SK-N-SH treated with all-trans-retinoic acid at 6 μM for 48 hours (cell line): ENCODE data around the gene AFAP1.
A peak's percentile ranks its signal among the peaks of the same experiment; 100 is the strongest.

ENCODE experiments used
- ATAC-seq: fragments of 200-7000 bp; cut with Tn5 transposase; 3 replicates; pipeline ENCODE4 v1.9.1; 2020; ENCODE audit warnings: mild to moderate bottlenecking, moderate library complexity
- ARNTL ChIP-seq: fragments of 450-650 bp; formaldehyde crosslinking; IDR thresholded peaks from 2 replicates; pipeline ENCODE4 v1.5.0; 2020; ENCODE audit warnings: low read depth, mild to moderate bottlenecking, moderate library complexity, borderline replicate concordance
- BACH2 ChIP-seq: fragments of 250-450 bp; sonication (Bioruptor Pico); IDR thresholded peaks from 2 replicates; pipeline ENCODE4 v1.9.0; 2021; ENCODE audit warnings: mild to moderate bottlenecking, borderline replicate concordance
- CREB5 ChIP-seq: fragments of 250-450 bp; sonication (Bioruptor Pico); IDR thresholded peaks from 2 replicates; pipeline ENCODE4 v1.5.1; 2020; ENCODE audit warnings: low read depth, mild to moderate bottlenecking, moderate library complexity
- CSDC2 ChIP-seq: fragments of 250-450 bp; sonication (Bioruptor Pico); IDR thresholded peaks from 2 replicates; pipeline ENCODE4 v1.5.0; 2020; ENCODE audit warnings: mild to moderate bottlenecking, moderate library complexity
- CSRNP3 ChIP-seq: fragments of 250-450 bp; sonication (Bioruptor Pico); IDR thresholded peaks from 2 replicates; pipeline ENCODE4 v1.5.1; 2021; ENCODE audit warnings: mild to moderate bottlenecking, moderate library complexity
- ESRRG ChIP-seq: fragments of 250-450 bp; sonication (Bioruptor Pico); IDR thresholded peaks from 2 replicates; pipeline ENCODE4 v1.6.1; 2021; ENCODE audit warnings: mild to moderate bottlenecking
- GLIS3 ChIP-seq: fragments of 250-450 bp; sonication (Bioruptor Pico); IDR thresholded peaks from 2 replicates; pipeline ENCODE4 v1.5.0; 2020; ENCODE audit warnings: mild to moderate bottlenecking, moderate library complexity
- ISL1 ChIP-seq: fragments of 250-450 bp; sonication (Bioruptor Pico); IDR thresholded peaks from 2 replicates; pipeline ENCODE4 v2.1.2; 2022; ENCODE audit warnings: mild to moderate bottlenecking, moderate library complexity
- PATZ1 ChIP-seq: fragments of 250-450 bp; sonication (Bioruptor Pico); IDR thresholded peaks from 2 replicates; pipeline ENCODE4 v1.8.0; 2020; ENCODE audit warnings: mild to moderate bottlenecking, moderate library complexity, borderline replicate concordance
- POU6F1 ChIP-seq: fragments of 250-450 bp; sonication (Bioruptor Pico); IDR thresholded peaks from 2 replicates; pipeline ENCODE4 v1.8.0; 2021; ENCODE audit warnings: low read depth, mild to moderate bottlenecking, moderate library complexity, borderline replicate concordance
- PPARA ChIP-seq: fragments of 250-450 bp; sonication (Bioruptor Pico); IDR thresholded peaks from 2 replicates; pipeline ENCODE4 v1.5.0; 2020; ENCODE audit warnings: mild to moderate bottlenecking, borderline replicate concordance
- SNAI2 ChIP-seq: fragments of 250-450 bp; sonication (Bioruptor Pico); IDR thresholded peaks from 2 replicates; pipeline ENCODE4 v1.5.0; 2020; ENCODE audit warnings: mild to moderate bottlenecking, moderate library complexity
- TCF4 ChIP-seq: fragments of 250-450 bp; sonication (Bioruptor Pico); IDR thresholded peaks from 2 replicates; pipeline ENCODE4 v1.8.0; 2021; ENCODE audit warnings: mild to moderate bottlenecking, moderate library complexity, borderline replicate concordance
- TOX ChIP-seq: fragments of 250-450 bp; sonication (Bioruptor Pico); IDR thresholded peaks from 2 replicates; pipeline ENCODE4 v1.8.0; 2021; ENCODE audit warnings: mild to moderate bottlenecking, moderate library complexity, borderline replicate concordance
- TSHZ2 ChIP-seq: fragments of 250-450 bp; sonication (Bioruptor Pico); IDR thresholded peaks from 2 replicates; pipeline ENCODE4 v1.5.0; 2020; ENCODE audit warnings: mild to moderate bottlenecking, moderate library complexity
- ZC3H10 ChIP-seq: fragments of 250-450 bp; sonication (Bioruptor Pico); IDR thresholded peaks from 2 replicates; pipeline ENCODE4 v1.5.1; 2021; ENCODE audit warnings: mild to moderate bottlenecking, moderate library complexity
- ZFP3 ChIP-seq: fragments of 250-450 bp; sonication (Bioruptor Pico); IDR thresholded peaks from 2 replicates; pipeline ENCODE4 v1.5.0; 2020; ENCODE audit warnings: mild to moderate bottlenecking, moderate library complexity
- ZFP30 ChIP-seq: fragments of 450-650 bp; formaldehyde crosslinking; IDR thresholded peaks from 2 replicates; pipeline ENCODE4 v1.5.0; 2022; ENCODE audit warnings: mild to moderate bottlenecking, moderate library complexity
- ZNF565 ChIP-seq: fragments of 450-650 bp; formaldehyde crosslinking; conservative IDR thresholded peaks from 2 replicates; pipeline ENCODE4 v1.5.0; 2020; ENCODE audit warnings: low read depth, mild to moderate bottlenecking, moderate library complexity
- ZNF70 ChIP-seq: fragments of 450-650 bp; formaldehyde crosslinking; IDR thresholded peaks from 2 replicates; pipeline ENCODE4 v1.5.0; 2020; ENCODE audit warnings: mild to moderate bottlenecking, moderate library complexity
- ZNF8 ChIP-seq: fragments of 450-650 bp; formaldehyde crosslinking; IDR thresholded peaks from 2 replicates; pipeline ENCODE4 v1.5.0; 2020; ENCODE audit warnings: mild to moderate bottlenecking, moderate library complexity

Gene AFAP1

GRCh38 chr4:7764466-7764865 lies 175.2 kb downstream of the AFAP1 start (continued):
- no peak for TF ChIP-seq TSHZ2
- TF ChIP-seq, all 23 proteins: peak for 0

- TF ChIP-seq ESRRG (CRISPR knock-in tag), result no peak
- no peak for TF ChIP-seq TOX (CRISPR knock-in tag)
- no peak for TF ChIP-seq BACH2
- no peak for TF ChIP-seq PPARA
- TF ChIP-seq ZNF565 (CRISPR knock-in tag), result no peak
- no peak for TF ChIP-seq ZFP3 (CRISPR knock-in tag)
- TF ChIP-seq ZC3H10, result no peak
- TF ChIP-seq ZNF70, result no peak
- no peak for TF ChIP-seq CSDC2
- no peak for TF ChIP-seq ZFP30 (CRISPR knock-in tag)
- no peak for TF ChIP-seq ARNTL (CRISPR knock-in tag)
- no peak for TF ChIP-seq TSHZ2
- TF ChIP-seq PATZ1 (CRISPR knock-in tag), result no peak
- TF ChIP-seq, all 23 proteins: peak for 0
- ATAC-seq, result peak; percentile 58
These were observed 175.9 kb downstream of the AFAP1 start for GRCh38 chr4:7763788-7764187.

GRCh38 chr4:7763106-7763505 lies 176.6 kb downstream of the AFAP1 start:
- no peak for ATAC-seq
- TF ChIP-seq POU6F1 (CRISPR knock-in tag) (no peak), TOX (CRISPR knock-in tag) (no peak), CREB5 (CRISPR knock-in tag) (no peak), TCF4 (CRISPR knock-in tag) (no peak), PATZ1 (CRISPR knock-in tag) (no peak), ZNF565 (CRISPR knock-in tag) (no peak), ZNF8 (no peak), ISL1 (CRISPR knock-in tag) (no peak), CSRNP3 (CRISPR knock-in tag) (no peak), GLIS3 (CRISPR knock-in tag) (no peak), TSHZ2 (no peak), ESRRG (CRISPR knock-in tag) (no peak), CSDC2 (no peak), SNAI2 (CRISPR knock-in tag) (no peak), BACH2 (no peak), ARNTL (CRISPR knock-in tag) (no peak)
